Activated T-helper 1 cell treated with anti-CD3 and anti-CD28 coated beads, Interleukin-2, amount 50 U/mL, for 16 hours (primary cell): ENCODE data around the gene FGF1.
A peak's percentile ranks its signal among the peaks of the same experiment; 100 is the strongest.

Experiments
- DNase-seq, 2 donors: peaks; one replicate each; pipeline ENCODE4 v3.0.0-alpha.2; 2020; ENCODE audit warnings: low read depth in 1 of 2, low spot score in 1 of 2

FGF1 gene

GRCh38 chr5:142614054-142614453 is 71.8 kb downstream of the FGF1 start:
- DNase-seq: no peak

- DNase-seq: no peak
Observed at GRCh38 chr5:142613271-142613671, 72.6 kb downstream of the FGF1 start.

- no peak for DNase-seq
Observed at GRCh38 chr5:142612494-142613270, 73.2 kb downstream of the FGF1 start.

- peak; percentile 21 to 37 for DNase-seq
Observed at GRCh38 chr5:142611154-142611553, 74.7 kb downstream of the FGF1 start.

- DNase-seq: no peak
Observed at GRCh38 chr5:142610176-142611001, 75.5 kb downstream of the FGF1 start.

- no peak for DNase-seq
Observed at GRCh38 chr5:142609142-142609541, 76.7 kb downstream of the FGF1 start.

GRCh38 chr5:142608081-142608480 is 77.8 kb downstream of the FGF1 start:
- DNase-seq: no peak

- no peak for DNase-seq
Observed at GRCh38 chr5:142605611-142606010, 80.3 kb downstream of the FGF1 start.

- DNase-seq: no peak
Observed at GRCh38 chr5:142602720-142603245, 83.1 kb downstream of the FGF1 start.

GRCh38 chr5:142601432-142601831 is 84.5 kb downstream of the FGF1 start:
- no peak for DNase-seq

GRCh38 chr5:142600611-142601358 is 85.1 kb downstream of the FGF1 start:
- no peak for DNase-seq

- no peak for DNase-seq
Observed at GRCh38 chr5:142600092-142600491, 85.8 kb downstream of the FGF1 start.

- no peak for DNase-seq
Observed at GRCh38 chr5:142598338-142598700, 87.6 kb downstream of the FGF1 start.

GRCh38 chr5:142597546-142598337 is 88.1 kb downstream of the FGF1 start:
- DNase-seq: no peak

- no peak for DNase-seq
Observed at GRCh38 chr5:142597025-142597424, 88.9 kb downstream of the FGF1 start.

GRCh38 chr5:142592365-142592764 is 93.5 kb downstream of the FGF1 start:
- DNase-seq: no peak

GRCh38 chr5:142590451-142591231 is 95.2 kb downstream of the FGF1 start:
- DNase-seq: no peak

- no peak for DNase-seq
Observed at GRCh38 chr5:142589720-142590119, 96.2 kb downstream of the FGF1 start.

GRCh38 chr5:142587354-142587965 is 98.4 kb downstream of the FGF1 start:
- no peak for DNase-seq
